ENCODE data around the gene GATA1.

Gene GATA1

GRCh38 chrX:48798318-48798717 lies 11.9 kb downstream of the GATA1 start:
- Mint-ChIP-seq H3K27me3 (ENCODE audit: low read depth, poor library complexity) (peaks cover 1% of the 10 kb centered on the region), H3K4me1 (peaks cover 27% of the 10 kb centered on the region), H3K9me3 (peaks cover 48% of the 10 kb centered on the region), H3K4me3 (no peak overlapping the region), H3K36me3 (ENCODE audit: low read depth) (peaks cover 8% of the 10 kb centered on the region), H3K27ac (no peak overlapping the region)
- TF ChIP-seq, protein P1, sequence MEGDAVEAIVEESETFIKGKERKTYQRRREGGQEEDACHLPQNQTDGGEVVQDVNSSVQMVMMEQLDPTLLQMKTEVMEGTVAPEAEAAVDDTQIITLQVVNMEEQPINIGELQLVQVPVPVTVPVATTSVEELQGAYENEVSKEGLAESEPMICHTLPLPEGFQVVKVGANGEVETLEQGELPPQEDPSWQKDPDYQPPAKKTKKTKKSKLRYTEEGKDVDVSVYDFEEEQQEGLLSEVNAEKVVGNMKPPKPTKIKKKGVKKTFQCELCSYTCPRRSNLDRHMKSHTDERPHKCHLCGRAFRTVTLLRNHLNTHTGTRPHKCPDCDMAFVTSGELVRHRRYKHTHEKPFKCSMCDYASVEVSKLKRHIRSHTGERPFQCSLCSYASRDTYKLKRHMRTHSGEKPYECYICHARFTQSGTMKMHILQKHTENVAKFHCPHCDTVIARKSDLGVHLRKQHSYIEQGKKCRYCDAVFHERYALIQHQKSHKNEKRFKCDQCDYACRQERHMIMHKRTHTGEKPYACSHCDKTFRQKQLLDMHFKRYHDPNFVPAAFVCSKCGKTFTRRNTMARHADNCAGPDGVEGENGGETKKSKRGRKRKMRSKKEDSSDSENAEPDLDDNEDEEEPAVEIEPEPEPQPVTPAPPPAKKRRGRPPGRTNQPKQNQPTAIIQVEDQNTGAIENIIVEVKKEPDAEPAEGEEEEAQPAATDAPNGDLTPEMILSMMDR (IDR thresholded peaks at IDR 0.05) = no peak
- no peak for DNase-seq

DNA sequence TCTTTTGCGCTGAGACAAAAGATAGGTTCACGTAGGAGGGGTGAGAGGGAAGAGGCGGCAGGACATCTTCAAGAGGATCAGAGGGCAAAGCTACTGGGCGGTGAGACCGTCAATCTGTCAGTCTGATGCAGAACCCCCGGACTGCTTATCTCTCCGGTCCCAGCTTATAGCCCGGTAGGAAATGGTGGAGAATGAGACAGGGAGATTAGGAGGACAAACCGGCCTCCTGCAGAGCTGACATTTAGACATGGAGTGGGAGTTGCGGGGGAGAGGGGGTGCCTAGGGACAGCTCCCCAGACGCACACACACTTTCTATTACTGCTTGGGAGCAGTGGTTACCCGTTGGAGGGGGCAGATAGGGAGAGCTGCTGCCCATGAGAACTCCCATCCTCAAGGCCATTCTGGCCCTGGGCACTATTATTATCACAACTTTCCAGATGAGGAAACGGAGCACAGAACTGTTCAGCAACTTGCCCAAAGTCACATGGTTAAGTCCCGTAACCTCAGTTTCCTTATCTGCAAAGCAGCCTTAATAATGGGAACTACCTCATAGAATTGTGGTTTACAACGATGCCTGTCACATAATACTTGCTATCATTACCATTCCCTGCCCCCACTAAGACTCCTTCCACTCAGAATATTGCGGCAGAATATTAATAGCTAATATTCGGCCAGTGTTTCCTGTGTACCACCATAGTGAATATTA lies 14.3 kb downstream of the GATA1 start:
- Mint-ChIP-seq H3K4me3 (peak overlapping the region; percentile 94), H3K4me1 (peaks cover 24% of the 10 kb centered on the region), H3K36me3 (ENCODE audit: low read depth) (peaks cover 23% of the 10 kb centered on the region), H3K27ac (peak overlapping the region; percentile 98), H3K27me3 (ENCODE audit: low read depth, poor library complexity) (no peaks in the 10 kb centered on the region), H3K9me3 (peaks cover 56% of the 10 kb centered on the region)
- no peak for DNase-seq
- TF ChIP-seq, protein P1 (IDR thresholded peaks at IDR 0.05) = no peak

- Mint-ChIP-seq H3K9me3 (peaks cover 53% of the 10 kb centered on the region), H3K4me3 (peak within 1 kb of the TSS; percentile 96), H3K27ac (peak within 1 kb of the TSS; percentile 100), H3K27me3 (ENCODE audit: low read depth, poor library complexity) (no peaks in the 10 kb centered on the region), H3K4me1 (peaks cover 24% of the 10 kb centered on the region), H3K36me3 (ENCODE audit: low read depth) (peaks cover 23% of the 10 kb centered on the region)
- DNase-seq = peak; percentile 91
- TF ChIP-seq, protein P1 (IDR thresholded peaks at IDR 0.05) = no peak
These were observed 15.1 kb downstream of the GATA1 start, which contains the start of gene HDAC6 for GRCh38 chrX:48801280-48802088. HDAC6 (plus strand) TSS chrX:48802067; CDS start chrX:48802693, 626 bp downstream.

- peak; percentile 81 for DNase-seq
- Mint-ChIP-seq H3K36me3 (ENCODE audit: low read depth) (peaks cover 29% of the 10 kb centered on the region), H3K4me3 (peak overlapping the region; percentile 96), H3K27ac (peak overlapping the region; percentile 100), H3K4me1 (peaks cover 24% of the 10 kb centered on the region), H3K9me3 (peaks cover 57% of the 10 kb centered on the region), H3K27me3 (ENCODE audit: low read depth, poor library complexity) (no peaks in the 10 kb centered on the region)
- TF ChIP-seq, protein P1 (IDR thresholded peaks at IDR 0.05) = no peak
These were observed 15.9 kb downstream of the GATA1 start for GRCh38 chrX:48802089-48802904.

DNA sequence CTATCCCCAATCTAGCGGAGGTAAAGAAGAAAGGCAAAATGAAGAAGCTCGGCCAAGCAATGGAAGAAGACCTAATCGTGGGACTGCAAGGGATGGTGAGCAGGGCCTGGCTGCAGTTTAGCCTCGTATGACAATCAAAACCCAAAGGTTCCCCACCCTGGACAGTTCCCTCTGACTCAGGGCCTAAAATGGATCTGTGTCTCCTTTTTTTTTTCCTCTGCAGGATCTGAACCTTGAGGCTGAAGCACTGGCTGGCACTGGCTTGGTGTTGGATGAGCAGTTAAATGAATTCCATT lies 16.5 kb downstream of the GATA1 start:
- peaks cover 29% of the 10 kb centered on the region for H3K36me3 Mint-ChIP-seq (ENCODE audit: low read depth)
- peaks cover 51% of the 10 kb centered on the region for H3K9me3 Mint-ChIP-seq
- H3K4me3 Mint-ChIP-seq = peak overlapping the region; percentile 96
- peaks cover 24% of the 10 kb centered on the region for H3K4me1 Mint-ChIP-seq
- no peak for DNase-seq
- H3K27me3 Mint-ChIP-seq (ENCODE audit: low read depth, poor library complexity) = no peaks in the 10 kb centered on the region
- H3K27ac Mint-ChIP-seq = peak overlapping the region; percentile 100
- TF ChIP-seq, protein P1 (IDR thresholded peaks at IDR 0.05) = no peak

Measured in nephron progenitor cell (in vitro differentiated cells).